GM21360 (cell line): ENCODE measurements around the gene SLC35C1.

ENCODE experiments used
- ATAC-seq: cut with Tn5 transposase; IDR thresholded peaks from one replicate; pipeline ENCODE4 v1.9.1; 2021; ENCODE audit warnings: mild to moderate bottlenecking, moderate library complexity; ENCODE audit not compliant: unreplicated experiment

The SLC35C1 gene

GRCh38 chr11:45844822-45845578 lies 40.1 kb downstream of the SLC35C1 start:
- ATAC-seq, result no peak

DNA sequence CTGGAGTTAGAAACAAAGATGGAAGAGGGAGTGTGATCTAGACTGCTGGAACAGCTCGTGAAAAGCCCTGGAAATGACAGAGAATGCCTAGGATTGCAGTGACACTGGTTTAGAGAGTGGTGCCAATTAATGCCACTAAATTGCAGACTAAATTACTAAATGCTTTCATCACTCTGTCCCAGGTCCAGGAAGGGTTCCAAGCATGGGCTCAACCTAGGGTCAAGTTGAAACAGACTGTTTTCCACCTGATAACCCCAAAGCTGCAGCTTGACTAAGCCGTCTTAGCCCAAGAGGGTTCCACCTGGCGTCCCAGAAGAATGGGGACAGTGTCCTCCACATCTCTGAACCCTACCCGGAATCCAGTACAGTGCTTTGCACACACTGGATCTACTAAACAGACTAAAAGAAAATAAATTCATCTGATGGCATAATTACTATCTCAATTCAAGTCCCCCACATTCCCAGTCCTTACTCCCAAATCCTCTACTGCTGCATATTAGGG lies 41.3 kb downstream of the SLC35C1 start:
- ATAC-seq, result no peak

- ATAC-seq, result peak; percentile 91
Observed at GRCh38 chr11:45846974-45847910, 42.3 kb downstream of the SLC35C1 start, which contains the start of gene CRY2. Gene CRY2, plus strand, starts transcription at chr11:45847475. Its CDS starts 16 bp downstream, at chr11:45847491.

GRCh38 chr11:45847911-45848316 lies 43.0 kb downstream of the SLC35C1 start:
- ATAC-seq, result peak; percentile 7

- ATAC-seq, result no peak
Observed at GRCh38 chr11:45848654-45849081, 43.7 kb downstream of the SLC35C1 start.

DNA sequence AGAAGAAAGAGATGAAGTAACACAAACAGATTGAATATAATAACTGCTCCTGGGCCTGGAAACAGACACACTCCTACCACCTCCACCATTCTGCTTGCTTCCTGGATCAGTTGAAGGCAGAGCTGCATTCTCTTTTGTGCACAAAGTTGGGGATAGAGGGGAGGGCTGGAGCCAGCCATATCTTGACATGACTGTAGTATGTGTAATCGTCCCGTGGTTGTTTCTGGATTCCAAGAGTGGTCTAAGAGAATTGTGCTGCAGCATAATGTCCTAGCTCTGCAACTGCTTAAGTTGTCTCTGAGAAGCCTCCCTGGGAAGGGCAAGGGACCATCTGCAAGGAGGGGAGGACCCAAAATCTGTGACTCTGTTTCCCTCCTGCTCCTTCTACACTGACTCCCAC lies 45.5 kb downstream of the SLC35C1 start:
- ATAC-seq, result no peak

DNA sequence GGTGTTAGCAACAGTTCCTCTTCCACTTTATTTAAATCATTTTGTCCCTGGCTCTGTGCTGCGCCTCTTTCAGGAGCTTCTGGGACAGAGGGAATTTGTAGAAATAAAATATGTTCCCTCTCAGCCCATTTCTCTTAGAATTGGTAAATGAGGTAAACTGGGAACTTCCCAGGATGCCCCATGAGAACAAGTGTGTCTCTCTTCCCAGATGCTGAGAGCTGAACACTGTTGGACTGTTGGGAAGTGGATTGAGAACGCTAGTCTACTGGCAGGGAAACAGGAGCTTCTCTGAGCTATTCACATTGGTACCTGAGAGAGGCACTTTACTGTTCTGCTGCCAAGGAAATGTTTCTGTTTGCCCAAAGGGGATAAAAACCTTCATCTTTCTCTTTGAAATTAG lies 46.3 kb downstream of the SLC35C1 start:
- no peak for ATAC-seq

- ATAC-seq, result no peak
Observed at GRCh38 chr11:45852018-45852711, 47.2 kb downstream of the SLC35C1 start.

DNA sequence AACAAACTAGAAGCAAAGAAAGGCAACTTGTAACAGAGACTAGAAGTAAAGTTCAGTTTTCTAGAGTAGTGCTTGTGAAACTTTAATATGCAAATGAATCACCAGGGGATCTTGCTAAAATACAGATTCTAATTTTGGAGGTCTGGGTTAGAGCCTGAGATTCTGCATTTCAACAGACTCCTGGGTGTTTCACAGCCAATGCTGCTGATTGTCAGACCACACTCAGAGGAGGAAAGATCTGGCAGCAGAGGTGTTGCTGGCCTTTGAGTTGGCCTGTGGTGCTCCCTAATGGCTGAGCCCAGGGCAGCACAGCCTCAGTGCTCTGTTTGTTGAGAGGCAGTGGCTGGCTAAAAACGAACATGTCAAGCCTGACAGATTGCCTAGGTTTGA lies 47.8 kb downstream of the SLC35C1 start:
- peak; percentile 49 for ATAC-seq

DNA sequence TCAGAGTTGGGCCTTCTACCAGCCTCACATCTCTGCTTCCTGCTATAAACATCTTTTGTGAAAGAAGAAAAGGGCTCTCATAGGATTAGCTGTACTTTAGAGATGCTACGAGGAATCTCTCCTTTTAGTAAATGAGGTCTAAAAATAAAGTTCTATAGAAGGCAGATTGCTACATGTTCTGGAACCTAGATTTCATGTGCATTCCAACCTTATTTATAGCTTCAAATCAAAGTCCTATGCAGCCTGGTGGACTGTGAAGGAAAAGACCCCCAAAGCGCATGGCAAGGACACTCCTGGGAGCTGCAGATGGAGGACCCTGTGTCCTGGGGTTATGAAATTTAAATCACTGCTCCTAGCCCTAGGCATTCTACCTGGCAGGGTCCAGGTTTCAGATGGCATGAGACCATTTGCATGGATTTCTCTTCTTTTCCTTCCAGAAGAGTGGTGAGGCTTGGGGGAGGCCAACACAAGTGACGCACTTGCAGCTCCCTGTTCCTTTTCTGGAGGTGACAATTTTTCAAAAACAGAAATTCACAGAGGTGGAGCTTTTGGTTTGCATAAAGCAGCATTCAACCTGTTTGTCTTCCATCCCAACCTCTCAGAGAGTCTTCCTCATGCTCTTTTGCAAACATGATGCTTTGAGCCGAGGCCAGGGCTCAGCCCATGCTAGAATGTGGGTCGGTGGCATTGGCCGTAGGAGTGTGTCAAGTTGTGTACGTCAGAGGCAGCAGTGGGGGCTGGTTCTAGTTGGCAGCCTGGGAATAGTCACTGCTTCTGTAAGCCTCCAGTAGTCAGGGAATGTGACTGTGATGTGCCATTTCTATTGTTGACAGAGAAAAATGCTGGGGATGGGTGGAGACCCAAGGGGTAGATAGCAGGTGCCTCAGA lies 48.6 kb downstream of the SLC35C1 start:
- ATAC-seq, result no peak

DNA sequence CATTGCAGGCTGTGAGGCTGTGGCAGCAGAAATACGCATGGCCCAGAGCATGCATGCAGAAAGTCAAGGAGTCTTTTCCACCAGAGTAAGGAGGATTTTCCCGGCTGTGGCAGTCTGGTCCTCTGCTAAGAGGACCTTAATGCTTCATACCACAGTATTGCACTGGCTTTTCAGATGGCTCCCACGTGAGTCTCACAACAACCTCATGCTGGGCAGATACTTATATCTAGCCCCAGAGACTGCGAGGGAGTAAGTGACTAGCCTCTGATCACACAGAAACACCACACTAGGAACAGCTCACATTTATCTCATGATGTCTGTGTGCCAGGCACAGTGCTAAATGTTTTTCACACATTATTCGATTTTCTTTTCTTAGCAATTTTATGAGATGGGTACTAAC lies 50.4 kb downstream of the SLC35C1 start:
- ATAC-seq, result no peak

- ATAC-seq, result no peak
Observed at GRCh38 chr11:45856044-45856468, 51.1 kb downstream of the SLC35C1 start.

GRCh38 chr11:45857961-45858474 lies 53.1 kb downstream of the SLC35C1 start:
- ATAC-seq, result no peak

- no peak for ATAC-seq
Observed at GRCh38 chr11:45858751-45859398, 53.9 kb downstream of the SLC35C1 start.

DNA sequence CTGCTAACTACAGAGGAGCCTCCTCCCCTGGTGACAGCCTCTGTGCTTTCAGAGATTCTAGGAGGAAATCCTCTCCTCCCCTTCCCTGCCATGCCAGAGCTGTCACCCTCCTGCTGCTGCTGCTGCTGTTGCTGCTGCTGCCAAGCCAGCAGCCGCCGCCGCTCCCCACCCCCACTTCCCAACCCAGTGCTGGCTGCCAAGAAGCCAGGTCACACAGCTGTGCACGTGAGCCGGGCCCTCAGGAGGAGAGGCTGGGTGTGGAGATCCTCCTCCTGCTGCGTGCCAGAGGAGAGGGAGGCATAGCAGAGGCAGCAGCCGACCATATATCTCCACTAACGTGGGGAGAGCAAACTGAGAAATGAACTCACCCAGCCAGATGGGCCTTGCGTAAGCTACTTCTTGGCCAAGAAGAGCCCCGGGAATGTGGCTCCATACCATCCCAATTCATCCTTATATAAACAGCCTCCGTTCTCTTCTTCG lies 54.8 kb downstream of the SLC35C1 start:
- ATAC-seq, result no peak

DNA sequence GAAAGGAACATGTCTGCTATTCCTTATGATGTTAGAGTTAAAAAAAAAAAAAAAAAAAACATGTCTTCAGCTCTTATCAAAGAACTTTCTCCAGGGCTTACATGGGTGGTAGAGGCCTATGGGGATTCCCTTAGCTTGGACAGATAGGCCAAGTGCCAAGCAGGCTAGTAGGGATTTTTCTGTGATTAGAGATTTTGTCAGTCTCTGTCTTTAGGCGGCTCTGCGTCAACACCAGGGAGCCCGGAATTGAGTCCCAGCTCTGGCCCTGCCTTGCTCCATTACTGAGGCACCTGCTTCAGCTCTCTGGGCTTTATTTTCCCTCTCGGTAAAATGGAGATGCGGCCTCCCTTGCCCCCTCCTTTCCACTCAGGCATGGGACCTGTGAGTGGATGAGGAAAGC lies 55.4 kb downstream of the SLC35C1 start:
- ATAC-seq, result no peak

DNA sequence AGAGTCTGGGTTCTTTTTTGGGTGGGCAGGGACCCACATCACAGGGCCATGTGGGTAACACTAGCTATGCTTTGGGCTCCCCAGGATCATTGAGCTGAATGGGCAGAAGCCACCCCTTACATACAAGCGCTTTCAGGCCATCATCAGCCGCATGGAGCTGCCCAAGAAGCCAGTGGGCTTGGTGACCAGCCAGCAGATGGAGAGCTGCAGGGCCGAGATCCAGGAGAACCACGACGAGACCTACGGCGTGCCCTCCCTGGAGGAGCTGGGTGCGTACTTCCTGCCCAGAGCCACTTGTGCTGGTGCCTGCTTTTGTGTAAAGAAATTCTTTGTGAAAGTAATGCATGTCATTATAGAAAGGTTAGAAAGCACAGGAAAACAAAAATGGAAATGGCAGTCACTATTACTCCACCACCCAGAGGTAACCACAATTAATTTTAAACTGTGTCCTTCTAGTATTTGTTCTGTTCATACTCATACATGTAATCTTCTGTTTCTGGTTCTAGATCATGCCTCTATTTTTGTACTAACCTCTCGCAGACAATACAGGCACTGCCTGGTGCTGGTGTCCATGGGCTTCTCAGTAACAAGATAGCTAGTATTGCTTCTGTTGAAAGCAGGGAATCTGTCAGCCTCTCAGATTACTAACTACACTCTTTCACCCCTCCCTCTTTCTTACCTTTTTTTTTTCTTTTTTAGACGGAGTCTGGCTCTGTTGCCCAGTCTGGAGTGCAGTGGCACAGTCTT lies 56.0 kb downstream of the SLC35C1 start:
- no peak for ATAC-seq
